B cell (primary cell): ENCODE results near the gene TMEM108. TPM values are rescaled to one million over a fixed set of nuclear protein-coding genes. Genes with fewer than 3 reads are reported as not detected.
A peak's percentile ranks its signal among the peaks of the same experiment; 100 is the strongest.

Experiments used
- ATAC-seq: fragments of 200-7000 bp; cut with Tn5 transposase; one replicate; pipeline ENCODE4 v1.10.0; 2021; ENCODE audit warnings: low read depth, mild to moderate bottlenecking, moderate number of reproducible peaks, moderate library complexity
- CTCF ChIA-PET: fragments of 350-600 bp; sonication (Branson Sonifier 250); formaldehyde crosslinking; loops from one replicate; lab custom pipeline; 2021; ENCODE audit warnings: antibody characterized with exemption, inconsistent platforms; lab: Charles Lee
- POLR2A ChIA-PET: fragments of 350-600 bp; sonication (Branson Sonifier 250); formaldehyde crosslinking; loops from one replicate; lab custom pipeline; 2021; ENCODE audit warnings: antibody characterized with exemption; lab: Charles Lee
- DNase-seq: peaks from one replicate; pipeline ENCODE4 v3.0.0; 2013
- H2AFZ ChIP-seq: 2 replicates; pipeline ENCODE4 v1.6.1; 2012; ENCODE audit warnings: mild to moderate bottlenecking, low read depth, low read length; ENCODE audit not compliant: insufficient read depth, poor library complexity, severe bottlenecking
- H3K27ac ChIP-seq, 2 donors: 1 replicate in 1 of 2; 2 replicates in 1 of 2; pipeline ENCODE4 v1.5.1; 2012 to 2013; ENCODE audit warnings: low read length in 2 of 2, mild to moderate bottlenecking in 2 of 2, moderate library complexity in 1 of 2
- H3K27me3 ChIP-seq, 4 experiments: fragments of 200-600 bp in 1 of 4; sonication (generic) in 1 of 4; replicated peaks in 1 of 4; 1 replicate in 2 of 4; 2 replicates in 2 of 4; pipeline versions ENCODE4 v1.6.1 to v1.7.0; 2013 to 2016; ENCODE audit warnings: low read length in 3 of 4, mild to moderate bottlenecking in 2 of 4, mixed read lengths in 1 of 4, moderate library complexity in 1 of 4; ENCODE audit not compliant: insufficient read depth in 4 of 4, control insufficient read depth in 3 of 4; ENCODE audit errors: control extremely low read depth in 1 of 4
- H3K36me3 ChIP-seq, 2 experiments: replicated peaks in 1 of 2; 1 replicate in 1 of 2; 2 replicates in 1 of 2; pipeline versions ENCODE4 v1.6.1 to v1.7.1; 2013; ENCODE audit warnings: low read length in 1 of 2; ENCODE audit not compliant: insufficient read depth in 2 of 2, control insufficient read depth in 1 of 2; ENCODE audit errors: control extremely low read depth in 1 of 2, extremely low read depth in 1 of 2
- H3K4me1 ChIP-seq, 2 donors: fragments of 200-600 bp in 1 of 2; sonication (generic) in 1 of 2; 1 replicate in 1 of 2; 2 replicates in 1 of 2; pipeline versions ENCODE4 v1.5.1 to v1.6.1; 2013 to 2017; ENCODE audit warnings: low read length in 2 of 2; ENCODE audit not compliant: control insufficient read depth in 2 of 2, insufficient read depth in 2 of 2
- H3K4me2 ChIP-seq: replicated peaks from 2 replicates; pipeline ENCODE3; 2012; ENCODE audit warnings: mild to moderate bottlenecking, low read depth, low read length; ENCODE audit not compliant: poor library complexity, severe bottlenecking
- H3K4me3 ChIP-seq, 5 experiments: fragments of 200-600 bp in 1 of 5; sonication (generic) in 1 of 5; 1 replicate in 3 of 5; 2 replicates in 2 of 5; pipeline versions ENCODE4 v1.5.1 to v1.7.0; 2011 to 2016; ENCODE audit warnings: low read length in 4 of 5, mild to moderate bottlenecking in 4 of 5, low read depth in 2 of 5, control low read depth in 1 of 5, moderate library complexity in 1 of 5; ENCODE audit not compliant: insufficient read depth in 1 of 5; ENCODE audit errors: control extremely low read depth in 1 of 5, extremely low read depth in 1 of 5
- H3K79me2 ChIP-seq: fragments of 200-600 bp; sonication (generic); one replicate; pipeline ENCODE4 v1.6.0; 2016; ENCODE audit warnings: low read length; ENCODE audit not compliant: control insufficient read depth, insufficient read depth
- H3K9ac ChIP-seq: fragments of 200-600 bp; sonication (generic); 2 replicates; pipeline ENCODE4 v1.6.1; 2017; ENCODE audit warnings: mild to moderate bottlenecking, low read length, moderate library complexity
- H3K9me3 ChIP-seq, 3 donors: one replicate each; pipeline versions ENCODE4 v1.6.1 to v1.7.1; 2013; ENCODE audit warnings: low read length in 2 of 3; ENCODE audit not compliant: control insufficient read depth in 2 of 3, insufficient read depth in 1 of 3; ENCODE audit errors: control extremely low read depth in 1 of 3
- H4K20me1 ChIP-seq: 2 replicates; pipeline ENCODE4 v1.6.0; 2012; ENCODE audit warnings: mild to moderate bottlenecking, low read length; ENCODE audit not compliant: insufficient read depth, control insufficient read depth, poor library complexity, severe bottlenecking
- H3K27ac Mint-ChIP-seq: one replicate; pipeline ENCODE4 v1.8.0; 2021; ENCODE audit warnings: mixed read lengths
- H3K27me3 Mint-ChIP-seq: one replicate; pipeline ENCODE4 v1.8.0; 2021; ENCODE audit warnings: mixed read lengths
- H3K4me1 Mint-ChIP-seq: one replicate; pipeline ENCODE4 v1.8.0; 2021; ENCODE audit warnings: mixed read lengths
- H3K4me3 Mint-ChIP-seq: one replicate; pipeline ENCODE4 v1.8.0; 2021; ENCODE audit warnings: mixed read lengths
- H3K9me3 Mint-ChIP-seq: one replicate; pipeline ENCODE4 v1.8.0; 2022; ENCODE audit warnings: mixed read lengths; ENCODE audit not compliant: insufficient read depth
- EZH2 ChIP-seq: IDR thresholded peaks from 2 replicates; pipeline ENCODE4 v1.6.1; 2012; ENCODE audit warnings: borderline replicate concordance, low read depth, mild to moderate bottlenecking, moderate library complexity, low read length; ENCODE audit not compliant: insufficient read depth, poor library complexity, severe bottlenecking
- WGBS: methylation state at CpG from one replicate; pipeline ENCODE4 v1.1.5; 2013; ENCODE audit warnings: missing lambda C conversion rate; ENCODE audit not compliant: insufficient coverage; 5-methylcytosine and 5-hydroxymethylcytosine counted together
- intact Hi-C: fragments of 100-400 bp; cut with micrococcal nuclease; formaldehyde crosslinking; loops from one replicate; pipeline ENCODE4 v1.10.0; 2022
- polyA plus RNA-seq: library from polyadenylated mRNA; depleted of rRNA; stranded (reverse); fragments of >200 nt; gene quantifications from 2 replicates; pipeline ENCODE4 v1.2.3, GENCODE V29; 2012
- total RNA-seq, 2 donors: library from RNA; stranded (reverse); fragments of 120-200 nt in 1 of 2; gene quantifications; 1 replicate in 1 of 2; 2 replicates in 1 of 2; pipeline versions ENCODE4 v1.2.3 to v1.2.4, GENCODE V29; 2013 to 2022
- TF ChIP-seq, protein P1 (sequence below): fragments of 200-600 bp; IDR thresholded peaks from one replicate; pipeline ENCODE4 v1.8.0; 2022; ENCODE audit warnings: antibody characterized with exemption, mild to moderate bottlenecking

TMEM108 gene
- total and polyA plus RNA-seq, 2 donors (not counting 1 experiment from before 2014, with no cell fraction given): not detected

DNA sequence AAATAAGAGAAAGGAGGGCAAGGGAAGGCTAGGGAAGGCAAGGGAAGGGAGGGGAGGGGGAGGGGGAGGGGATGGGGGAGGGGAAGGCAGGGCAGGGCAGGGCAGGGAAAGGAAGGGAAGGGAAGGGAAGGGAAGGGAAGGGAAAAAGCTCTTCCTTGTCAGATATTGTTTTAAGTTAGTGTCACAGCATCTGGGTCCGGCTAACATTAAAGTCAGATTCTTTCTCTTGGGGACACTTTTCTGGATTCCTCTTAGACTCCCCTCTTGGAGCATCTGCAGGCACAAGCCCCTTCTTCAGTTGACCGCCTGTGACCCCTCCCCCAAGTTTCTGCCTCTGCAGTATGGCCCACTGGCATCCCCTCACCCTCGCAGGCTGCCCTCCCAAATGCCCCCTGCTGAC, 387.7 kb downstream of the TMEM108 start:
- H3K9me3 ChIP-seq: no peaks in the 10 kb centered on the region
- no peaks in the 10 kb centered on the region for H4K20me1 ChIP-seq
- H3K4me1 ChIP-seq: peaks cover 0 to 16% of the 10 kb centered on the region in 2 donors
- POLR2A ChIA-PET: interaction anchor here (0.5 to 1.0 kb wide), 2 partner anchors 12 to 146 kb away, joined by 3 read pairs; no protein-coding TSS in a partner anchor
- no peak for TF ChIP-seq EZH2
- H3K4me3 Mint-ChIP-seq: no peak overlapping the region
- CTCF ChIA-PET: interaction anchor here (1.2 to 3.3 kb wide), 4 partner anchors 22 to 702 kb away, joined by 3 to 31 read pairs (median 13); partner anchors contain the start of gene CDV3
- H3K27ac ChIP-seq: no peak overlapping the region
- H3K36me3 ChIP-seq: no peaks in the 10 kb centered on the region
- intact Hi-C loops: loop anchor here (10.0 kb wide), 1 partner anchor 389 kb away; no protein-coding TSS in a partner anchor
- peak overlapping the region; percentile 69 for H3K27ac Mint-ChIP-seq
- DNase-seq (no peak), ATAC-seq (no peak)
- peaks cover 3% of the 10 kb centered on the region for H3K27me3 Mint-ChIP-seq
- no peak overlapping the region for H3K4me2 ChIP-seq
- no peak overlapping the region for H2AFZ ChIP-seq
- 97% methylated on average over 3 of the region's 3 CpGs for WGBS
- no peaks in the 10 kb centered on the region for H3K79me2 ChIP-seq
- peaks cover 13% of the 10 kb centered on the region for H3K4me1 Mint-ChIP-seq
- peaks cover 0 to 8% (median 2%) of the 10 kb centered on the region in 4 experiments for H3K27me3 ChIP-seq
- no peak overlapping the region for H3K4me3 ChIP-seq
- H3K9me3 Mint-ChIP-seq: no peaks in the 10 kb centered on the region
- H3K9ac ChIP-seq: no peak overlapping the region

DNA sequence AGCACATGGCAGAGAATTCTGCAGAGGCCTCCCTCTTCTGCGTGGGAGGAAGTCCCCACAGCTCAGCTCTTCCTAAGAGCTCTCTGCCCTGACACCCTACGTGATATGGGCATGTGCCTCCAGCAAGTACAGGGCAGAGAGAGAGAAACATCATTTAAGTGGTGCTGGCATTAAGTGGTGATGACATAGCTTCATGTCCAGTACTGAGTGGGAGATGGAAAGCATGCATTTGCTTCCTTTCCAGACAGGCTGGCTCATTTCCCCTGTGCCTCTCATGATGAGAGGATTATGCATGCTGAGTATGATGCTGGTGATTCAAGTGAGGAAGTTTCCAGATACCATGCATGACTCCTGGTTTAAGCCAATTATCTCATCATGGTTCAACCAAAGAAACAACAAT, 388.5 kb downstream of the TMEM108 start:
- Histone ChIP-seq H3K9ac (no peak overlapping the region), H3K79me2 (no peaks in the 10 kb centered on the region), H3K4me1 (peaks cover 0 to 16% of the 10 kb centered on the region in 2 donors), H4K20me1 (no peaks in the 10 kb centered on the region), H3K4me2 (no peak overlapping the region), H3K9me3 (no peaks in the 10 kb centered on the region), H3K27me3 (peaks cover 0 to 8% (median 2%) of the 10 kb centered on the region in 4 experiments), H3K27ac (no peak overlapping the region), H3K36me3 (no peaks in the 10 kb centered on the region), H2AFZ (no peak overlapping the region), H3K4me3 (no peak overlapping the region)
- no peak for ATAC-seq
- WGBS: 48% methylated on average over 2 of the region's 2 CpGs
- Mint-ChIP-seq H3K27me3 (peaks cover 3% of the 10 kb centered on the region), H3K27ac (no peak overlapping the region), H3K4me1 (peaks cover 13% of the 10 kb centered on the region), H3K4me3 (no peak overlapping the region), H3K9me3 (no peaks in the 10 kb centered on the region)
- TF ChIP-seq EZH2: no peak
- TF ChIP-seq, protein P1, sequence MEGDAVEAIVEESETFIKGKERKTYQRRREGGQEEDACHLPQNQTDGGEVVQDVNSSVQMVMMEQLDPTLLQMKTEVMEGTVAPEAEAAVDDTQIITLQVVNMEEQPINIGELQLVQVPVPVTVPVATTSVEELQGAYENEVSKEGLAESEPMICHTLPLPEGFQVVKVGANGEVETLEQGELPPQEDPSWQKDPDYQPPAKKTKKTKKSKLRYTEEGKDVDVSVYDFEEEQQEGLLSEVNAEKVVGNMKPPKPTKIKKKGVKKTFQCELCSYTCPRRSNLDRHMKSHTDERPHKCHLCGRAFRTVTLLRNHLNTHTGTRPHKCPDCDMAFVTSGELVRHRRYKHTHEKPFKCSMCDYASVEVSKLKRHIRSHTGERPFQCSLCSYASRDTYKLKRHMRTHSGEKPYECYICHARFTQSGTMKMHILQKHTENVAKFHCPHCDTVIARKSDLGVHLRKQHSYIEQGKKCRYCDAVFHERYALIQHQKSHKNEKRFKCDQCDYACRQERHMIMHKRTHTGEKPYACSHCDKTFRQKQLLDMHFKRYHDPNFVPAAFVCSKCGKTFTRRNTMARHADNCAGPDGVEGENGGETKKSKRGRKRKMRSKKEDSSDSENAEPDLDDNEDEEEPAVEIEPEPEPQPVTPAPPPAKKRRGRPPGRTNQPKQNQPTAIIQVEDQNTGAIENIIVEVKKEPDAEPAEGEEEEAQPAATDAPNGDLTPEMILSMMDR: no peak
- intact Hi-C loops: loop anchor here (10.0 kb wide), 1 partner anchor 388 kb away; no protein-coding TSS in a partner anchor
- POLR2A ChIA-PET: no interaction called here
- no peak for DNase-seq
- CTCF ChIA-PET: interaction anchor here (1.2 kb wide), 1 partner anchor 21 kb away, joined by 3 read pairs; no protein-coding TSS in a partner anchor
